Upper lobe of right lung (tissue), 1 donor: ENCODE measurements around the gene NAV3. TPM values are rescaled to one million over a fixed set of nuclear protein-coding genes. Genes with fewer than 3 reads are reported as not detected.

Source experiments
- ATAC-seq: fragments of 200-7000 bp; cut with Tn5 transposase; one replicate; pipeline ENCODE4 v1.9.1; 2020; ENCODE audit warnings: mild to moderate bottlenecking, moderate library complexity
- DNase-seq: peaks from one replicate; pipeline ENCODE4 v3.0.0-alpha.2; 2020
- H3K27ac ChIP-seq: fragments of 200-600 bp; one replicate; pipeline ENCODE4 v1.8.0; 2022
- H3K27me3 ChIP-seq: fragments of 200-600 bp; one replicate; pipeline ENCODE4 v1.8.0; 2022; ENCODE audit warnings: mild to moderate bottlenecking
- H3K36me3 ChIP-seq: fragments of 200-600 bp; one replicate; pipeline ENCODE4 v1.8.0; 2022
- H3K4me1 ChIP-seq: fragments of 200-600 bp; one replicate; pipeline ENCODE4 v1.8.0; 2022
- H3K4me3 ChIP-seq: fragments of 200-600 bp; one replicate; pipeline ENCODE4 v1.8.0; 2022; ENCODE audit warnings: mild to moderate bottlenecking
- H3K9me3 ChIP-seq: fragments of 200-600 bp; one replicate; pipeline ENCODE4 v1.8.0; 2022
- CTCF ChIP-seq: fragments of 200-600 bp; IDR thresholded peaks from one replicate; pipeline ENCODE4 v1.8.0; 2022; ENCODE audit warnings: antibody characterized with exemption
- intact Hi-C: fragments of 100-400 bp; cut with DNase I; formaldehyde crosslinking; loops from one replicate; pipeline ENCODE4 v1.11.0; 2022
- total RNA-seq: library from RNA; stranded (reverse); fragmentation: NEBNext Ultra II Directional; extraction: Animal tissue kit (Norgen Biotek cat#: 25700); gene quantifications from one replicate; pipeline ENCODE4 v1.2.1, GENCODE V29; 2021
- donor health status: DM: no; HTN: yes; CAD: no; lungs with severe emphysema.

The NAV3 gene
- total RNA-seq, 1 donor from 2014 or later = 17.8 TPM

- ATAC-seq (no peak), DNase-seq (no peak)
- intact Hi-C loops = no loop called here
- TF ChIP-seq CTCF = no peak
- H3K4me1 ChIP-seq = peaks cover 14% of the 10 kb centered on the region
- H3K27me3 ChIP-seq = no peaks in the 10 kb centered on the region
- no peak overlapping the region for H3K27ac ChIP-seq
- H3K4me3 ChIP-seq = no peak overlapping the region
- no peaks in the 10 kb centered on the region for H3K36me3 ChIP-seq
- H3K9me3 ChIP-seq = no peaks in the 10 kb centered on the region
These were observed 15.1 kb downstream of the NAV3 start for GRCh38 chr12:77845831-77846230.

DNA sequence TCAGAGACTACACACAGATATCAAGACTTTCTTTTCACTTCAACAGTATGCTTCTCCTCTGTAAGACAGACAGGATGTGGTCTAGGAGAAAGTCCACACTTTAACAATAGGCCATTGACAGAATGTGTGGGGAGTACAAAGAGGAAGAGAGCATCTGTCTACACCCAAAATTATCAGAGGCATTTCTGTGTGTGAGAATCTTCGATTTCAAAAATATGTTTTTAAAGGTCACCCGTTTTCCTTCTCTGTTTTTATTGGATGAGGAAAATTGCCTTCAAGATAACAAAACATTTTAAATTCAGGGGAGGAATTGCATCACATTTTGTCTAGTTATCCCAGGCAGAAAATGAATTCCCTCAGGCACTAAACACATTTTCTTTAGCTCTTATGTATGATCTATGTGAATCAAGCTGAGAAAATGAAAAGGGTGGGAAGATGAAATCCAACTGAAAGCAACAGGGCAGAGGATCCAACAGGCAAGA is 16.4 kb downstream of the NAV3 start:
- ATAC-seq (no peak), DNase-seq (no peak)
- Histone ChIP-seq H3K27ac (no peak overlapping the region), H3K36me3 (no peaks in the 10 kb centered on the region), H3K4me3 (no peak overlapping the region), H3K9me3 (no peaks in the 10 kb centered on the region), H3K27me3 (no peaks in the 10 kb centered on the region), H3K4me1 (peaks cover 14% of the 10 kb centered on the region)
- intact Hi-C loops = no loop called here
- no peak for TF ChIP-seq CTCF

GRCh38 chr12:77847680-77848431 is 17.2 kb downstream of the NAV3 start:
- no peak for ATAC-seq
- no peak for DNase-seq
- intact Hi-C loops = no loop called here

GRCh38 chr12:77850129-77850528 is 19.4 kb downstream of the NAV3 start:
- no peak for TF ChIP-seq CTCF
- Histone ChIP-seq H3K4me1 (peaks cover 14% of the 10 kb centered on the region), H3K27ac (no peak overlapping the region), H3K27me3 (no peaks in the 10 kb centered on the region), H3K9me3 (no peaks in the 10 kb centered on the region), H3K36me3 (no peaks in the 10 kb centered on the region), H3K4me3 (no peak overlapping the region)
- DNase-seq (no peak), ATAC-seq (no peak)
- intact Hi-C loops = no loop called here

More at GRCh38 chr12:77847680-77848431, 17.2 kb downstream of the NAV3 start:
- Histone ChIP-seq H3K27me3 (no peaks in the 10 kb centered on the region), H3K27ac (peak overlapping the region; percentile 49), H3K36me3 (no peaks in the 10 kb centered on the region), H3K4me1 (peaks cover 14% of the 10 kb centered on the region), H3K4me3 (no peak overlapping the region), H3K9me3 (no peaks in the 10 kb centered on the region)
- TF ChIP-seq CTCF = no peak

DNA sequence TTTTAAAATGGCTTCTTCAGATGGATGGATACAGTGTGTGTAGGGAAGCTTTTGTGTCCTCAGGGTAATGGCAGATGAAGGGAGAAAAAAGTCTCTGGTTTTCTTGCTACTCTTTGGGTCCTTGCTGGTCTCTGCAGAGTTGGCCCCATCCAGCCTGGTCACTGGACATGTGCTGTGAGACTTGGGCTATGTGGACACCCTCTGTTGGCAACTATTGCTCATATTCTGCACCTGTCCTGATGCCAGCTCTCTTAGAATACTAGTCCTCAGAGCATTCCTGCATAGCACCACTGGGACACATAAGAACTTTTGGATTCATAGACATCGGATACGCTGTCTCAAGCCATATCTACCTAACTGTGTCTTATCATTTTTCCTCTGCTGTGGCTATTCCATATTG is 20.0 kb downstream of the NAV3 start:
- Histone ChIP-seq H3K4me1 (peaks cover 14% of the 10 kb centered on the region), H3K4me3 (no peak overlapping the region), H3K36me3 (no peaks in the 10 kb centered on the region), H3K27me3 (no peaks in the 10 kb centered on the region), H3K9me3 (no peaks in the 10 kb centered on the region), H3K27ac (no peak overlapping the region)
- DNase-seq (no peak), ATAC-seq (no peak)
- no peak for TF ChIP-seq CTCF
- intact Hi-C loops = no loop called here
